ENCODE data around the gene PDZD2.
"Not testable (repeated sequence)": the region's sequence is repeated elsewhere in the genome, so short reads cannot be mapped to it uniquely, and the experiment has no call there.

PDZD2 gene

DNA sequence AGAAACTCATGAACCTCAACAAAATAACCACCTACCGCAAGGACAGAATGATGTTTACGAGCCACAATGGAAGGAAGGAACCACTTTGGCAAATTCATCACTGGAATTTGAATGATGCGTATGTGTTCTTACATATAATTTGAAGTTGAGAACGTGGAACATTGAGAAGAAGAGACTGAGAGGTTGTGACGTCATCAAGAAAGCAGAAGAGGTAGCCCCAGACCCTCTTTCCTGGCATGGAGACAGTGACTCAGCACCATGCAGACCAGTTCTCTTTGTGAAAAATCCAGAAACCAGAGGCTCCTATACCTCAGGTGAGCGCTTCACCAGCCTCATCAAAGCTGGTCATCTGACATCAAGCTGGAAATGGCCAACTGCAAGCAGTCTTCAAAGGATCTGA is 124.5 kb downstream of the PDZD2 start:
- no peak for DNase-seq (ENCODE audit: low spot score)
- H3K27ac ChIP-seq: no peak overlapping the region
- H3K4me3 ChIP-seq: no peak overlapping the region
- TF ChIP-seq, protein P1, sequence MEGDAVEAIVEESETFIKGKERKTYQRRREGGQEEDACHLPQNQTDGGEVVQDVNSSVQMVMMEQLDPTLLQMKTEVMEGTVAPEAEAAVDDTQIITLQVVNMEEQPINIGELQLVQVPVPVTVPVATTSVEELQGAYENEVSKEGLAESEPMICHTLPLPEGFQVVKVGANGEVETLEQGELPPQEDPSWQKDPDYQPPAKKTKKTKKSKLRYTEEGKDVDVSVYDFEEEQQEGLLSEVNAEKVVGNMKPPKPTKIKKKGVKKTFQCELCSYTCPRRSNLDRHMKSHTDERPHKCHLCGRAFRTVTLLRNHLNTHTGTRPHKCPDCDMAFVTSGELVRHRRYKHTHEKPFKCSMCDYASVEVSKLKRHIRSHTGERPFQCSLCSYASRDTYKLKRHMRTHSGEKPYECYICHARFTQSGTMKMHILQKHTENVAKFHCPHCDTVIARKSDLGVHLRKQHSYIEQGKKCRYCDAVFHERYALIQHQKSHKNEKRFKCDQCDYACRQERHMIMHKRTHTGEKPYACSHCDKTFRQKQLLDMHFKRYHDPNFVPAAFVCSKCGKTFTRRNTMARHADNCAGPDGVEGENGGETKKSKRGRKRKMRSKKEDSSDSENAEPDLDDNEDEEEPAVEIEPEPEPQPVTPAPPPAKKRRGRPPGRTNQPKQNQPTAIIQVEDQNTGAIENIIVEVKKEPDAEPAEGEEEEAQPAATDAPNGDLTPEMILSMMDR (IDR thresholded peaks at IDR 0.05): no peak

DNA sequence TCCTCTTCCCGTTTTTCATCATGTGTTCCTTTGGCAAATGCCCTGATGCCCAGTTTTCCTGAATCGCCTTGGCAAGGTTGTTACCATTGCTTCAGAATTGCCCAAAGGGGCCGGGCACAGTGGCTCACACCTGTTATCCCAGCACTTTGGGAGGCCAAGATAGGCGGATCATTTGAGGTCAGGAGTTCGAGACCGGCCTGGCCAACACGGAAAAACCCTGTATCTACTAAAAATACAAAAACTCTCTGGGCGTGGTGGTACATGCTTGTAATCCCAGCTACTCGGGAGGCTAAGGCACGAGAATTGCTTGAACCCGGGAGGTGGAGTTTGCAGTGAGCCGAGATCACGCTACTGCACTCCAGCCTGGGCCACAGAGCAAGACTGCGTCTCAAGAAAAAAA is 125.8 kb downstream of the PDZD2 start:
- H3K4me3 ChIP-seq; DNase-seq (ENCODE audit: low spot score); H3K27ac ChIP-seq: not testable (repeated sequence)

DNA sequence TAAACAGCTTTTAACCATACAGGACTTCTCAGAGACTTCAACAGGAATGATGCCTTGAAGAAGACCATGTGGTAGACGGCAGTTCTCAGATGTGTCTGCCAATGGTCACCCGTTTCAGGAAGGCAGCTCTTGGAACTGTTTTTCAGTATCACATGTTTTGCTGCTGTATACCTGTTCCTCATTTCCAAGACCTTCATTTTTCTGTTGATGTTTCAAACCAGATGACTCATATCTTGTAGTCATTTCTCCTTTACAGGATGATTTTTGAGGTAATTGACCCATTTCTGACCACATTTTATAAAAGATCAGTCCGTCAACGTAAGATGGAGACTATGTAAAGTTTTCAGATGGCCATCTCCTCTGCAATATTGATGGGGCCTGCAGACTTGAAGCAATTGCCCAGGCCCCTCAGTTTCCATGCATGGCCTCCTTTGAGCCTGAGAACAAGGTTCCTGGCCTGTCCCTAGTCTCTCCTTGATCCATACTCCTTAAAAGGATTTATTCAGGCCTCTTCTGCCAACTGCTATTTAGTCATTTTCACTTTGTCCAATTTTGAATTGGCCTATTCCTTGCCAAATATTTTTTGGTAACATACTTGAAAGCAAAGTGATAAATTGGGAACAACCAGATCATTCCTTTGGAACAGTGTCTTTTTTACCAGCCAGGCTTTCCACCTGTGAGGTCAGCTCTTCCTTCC is 128.6 kb downstream of the PDZD2 start:
- peak overlapping the region in 1 of 2 donors; percentile 8 for H3K27ac ChIP-seq
- H3K4me3 ChIP-seq: no peak overlapping the region
- TF ChIP-seq, protein P1 (IDR thresholded peaks at IDR 0.05): no peak
- no peak for DNase-seq (ENCODE audit: low spot score)

DNA sequence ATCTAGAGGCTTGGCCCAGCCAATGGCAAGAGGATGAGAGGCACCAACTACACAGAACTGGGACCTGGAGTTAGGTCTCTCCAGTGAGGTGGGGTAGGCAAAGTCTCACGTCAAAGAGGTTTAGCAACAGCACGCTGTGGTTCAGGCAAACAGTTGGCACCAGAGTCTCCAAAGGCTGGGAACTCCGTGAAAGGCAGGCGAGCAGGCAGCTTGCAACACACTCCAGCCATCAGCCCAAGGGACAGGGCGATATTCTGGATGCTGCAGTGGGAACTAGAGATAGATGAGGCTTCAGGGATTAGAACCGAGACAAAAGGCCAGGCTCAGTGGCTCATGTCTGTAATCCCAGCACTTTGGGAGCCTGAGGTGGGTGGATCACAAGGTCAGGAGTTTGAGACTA is 129.1 kb downstream of the PDZD2 start:
- Histone ChIP-seq H3K27ac (peak overlapping the region in 1 of 2 donors; percentile 8), H3K4me3 (no peak overlapping the region)
- TF ChIP-seq, protein P1 (IDR thresholded peaks at IDR 0.05): no peak
- no peak for DNase-seq (ENCODE audit: low spot score)

DNA sequence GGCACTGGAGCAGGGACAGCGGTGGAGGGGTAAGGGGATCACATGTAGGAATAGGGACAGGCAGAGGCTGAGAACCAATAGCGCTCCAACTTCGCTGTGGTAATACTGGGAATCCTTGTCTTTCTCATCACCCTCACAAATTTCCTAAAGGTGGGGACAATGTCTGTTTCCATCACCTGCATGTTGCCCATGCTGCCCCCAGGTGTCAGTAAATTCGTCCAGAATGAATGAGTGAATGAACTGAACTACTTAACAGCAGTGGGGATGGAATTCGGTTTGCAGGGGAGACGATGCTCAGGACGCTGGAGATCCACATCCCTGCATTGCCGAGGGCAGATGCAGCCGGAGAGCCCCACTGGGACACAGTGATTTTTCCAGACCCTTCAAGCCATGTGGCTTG is 129.9 kb downstream of the PDZD2 start:
- TF ChIP-seq, protein P1 (IDR thresholded peaks at IDR 0.05): no peak
- H3K27ac ChIP-seq: no peak overlapping the region
- DNase-seq (ENCODE audit: low spot score): no peak
- H3K4me3 ChIP-seq: no peak overlapping the region

DNA sequence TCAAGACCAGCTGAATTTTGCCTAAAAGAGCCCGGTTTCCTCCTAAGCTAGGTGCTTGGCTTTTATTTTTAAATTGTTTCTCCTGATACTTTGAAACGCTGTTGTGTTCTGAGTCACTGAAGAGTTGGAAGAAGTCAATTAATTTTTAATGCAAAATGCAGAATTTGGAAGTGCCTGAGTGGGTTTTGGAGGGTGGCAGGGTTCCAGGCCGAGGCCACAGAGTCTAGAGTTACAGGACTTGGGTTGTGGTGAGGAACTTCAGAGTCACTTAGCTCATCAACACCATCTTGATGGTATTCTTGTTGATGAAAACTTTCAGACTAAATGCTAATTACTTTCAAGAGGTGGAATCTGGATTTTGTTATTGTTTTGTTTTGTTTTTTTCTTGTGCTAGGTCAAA is 130.6 kb downstream of the PDZD2 start:
- Histone ChIP-seq H3K4me3 (no peak overlapping the region), H3K27ac (no peak overlapping the region)
- DNase-seq (ENCODE audit: low spot score): no peak
- TF ChIP-seq, protein P1 (IDR thresholded peaks at IDR 0.05): no peak

DNA sequence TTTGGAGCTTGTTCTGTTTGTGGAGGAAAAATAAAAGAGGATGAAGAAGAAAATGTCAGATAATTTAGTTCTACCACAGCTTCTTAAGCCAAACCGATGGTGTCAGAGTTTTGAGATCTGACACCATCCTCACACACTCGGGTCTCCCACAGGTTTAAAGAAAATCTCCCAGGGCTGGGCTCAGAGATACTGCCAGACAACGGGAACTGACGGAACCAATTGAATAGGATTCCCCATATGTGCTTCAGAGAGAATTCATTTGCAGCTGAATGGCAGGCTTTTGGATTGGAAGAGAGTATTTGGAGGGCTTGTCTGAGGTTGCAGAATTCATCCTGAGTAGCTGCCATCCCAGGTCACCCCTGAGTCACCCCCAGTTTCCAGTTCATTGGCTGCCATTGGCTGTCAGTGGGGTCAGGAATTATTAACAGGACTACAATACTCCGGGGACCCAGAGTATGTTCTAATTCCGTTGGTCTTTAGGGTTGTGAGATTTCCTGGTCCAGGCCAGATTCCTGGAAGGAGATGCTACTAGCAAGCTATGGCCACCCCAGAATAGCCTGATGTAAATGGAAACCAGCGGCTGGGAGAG is 131.3 kb downstream of the PDZD2 start:
- no peak overlapping the region for H3K27ac ChIP-seq
- DNase-seq (ENCODE audit: low spot score): no peak
- no peak overlapping the region for H3K4me3 ChIP-seq
- TF ChIP-seq, protein P1 (IDR thresholded peaks at IDR 0.05): no peak
